HG03460 (cell line): ENCODE data around the gene POMC.
"Not testable (repeated sequence)": the region's sequence is repeated elsewhere in the genome, so short reads cannot be mapped to it uniquely, and the experiment has no call there.

Source experiments
- ATAC-seq: cut with Tn5 transposase; IDR thresholded peaks from one replicate; pipeline ENCODE4 v1.9.1; 2021; ENCODE audit not compliant: unreplicated experiment

POMC gene

DNA sequence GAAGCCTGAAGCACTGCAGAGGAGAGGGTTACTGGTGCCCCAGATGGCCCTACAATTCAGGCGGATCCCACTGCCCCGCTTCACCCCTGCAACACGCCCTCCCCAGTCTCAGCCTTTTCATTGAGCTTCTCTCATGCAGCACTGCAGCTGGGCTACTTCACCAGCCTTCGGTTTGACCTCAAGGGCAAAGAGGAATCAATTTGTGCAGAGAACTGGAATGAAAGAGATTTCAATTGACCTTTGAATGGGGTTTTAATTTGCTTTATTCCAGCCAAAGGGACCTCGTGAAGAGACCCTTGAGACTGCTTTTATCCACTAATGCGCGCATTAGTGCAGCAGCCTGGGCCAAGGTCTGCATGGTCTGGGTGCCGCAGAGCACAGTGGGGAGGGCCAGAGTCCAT lies 8.8 kb upstream of the POMC start:
- ATAC-seq, result no peak

DNA sequence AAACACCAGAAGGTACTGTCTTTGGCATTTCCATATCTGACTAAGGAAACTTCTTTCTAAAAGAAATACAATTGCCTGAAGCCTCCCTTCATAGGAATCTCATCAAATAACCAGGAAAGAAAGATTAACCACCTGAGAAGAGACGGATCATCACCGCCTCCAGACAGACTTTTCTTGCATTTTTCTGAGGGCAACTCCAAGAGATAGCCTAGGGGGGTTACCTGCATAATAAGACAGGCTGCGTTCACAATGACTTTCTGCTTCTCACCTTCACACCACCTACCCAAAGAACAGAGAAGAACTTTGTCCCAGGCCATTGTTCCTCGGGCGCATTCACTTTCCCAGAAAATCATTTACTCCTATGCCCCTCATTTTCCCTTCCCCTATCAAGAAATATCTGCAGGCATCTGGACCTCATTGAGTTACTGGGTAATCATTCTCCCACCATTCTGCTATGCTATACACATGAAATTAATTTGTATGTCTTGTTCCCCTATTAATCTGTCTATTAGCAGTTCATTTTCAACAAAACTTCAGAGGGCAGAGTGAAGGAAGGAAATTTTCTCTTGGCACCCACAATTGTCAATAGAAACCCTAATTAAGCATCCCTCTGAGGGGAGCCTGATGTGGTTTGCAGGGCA lies 8.3 kb upstream of the POMC start:
- no peak for ATAC-seq

DNA sequence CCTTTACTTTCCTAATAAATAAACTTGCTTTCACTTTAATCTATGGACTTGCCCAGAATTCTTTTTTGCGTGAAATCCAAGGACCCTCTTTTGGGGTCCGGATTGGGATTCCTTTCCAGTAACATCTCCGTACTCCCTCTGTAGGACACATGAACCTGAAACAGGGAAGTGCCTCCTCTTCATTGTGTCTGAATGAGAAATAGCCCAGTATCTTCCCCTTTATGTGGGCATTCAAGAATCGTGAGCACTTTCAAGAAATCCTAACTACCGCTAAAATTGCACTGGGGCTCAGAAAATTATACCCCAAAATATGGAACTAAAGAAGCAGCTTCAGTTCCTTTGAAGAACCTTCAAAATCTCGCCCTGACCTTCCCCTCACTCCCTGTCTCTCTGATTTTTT lies 7.8 kb upstream of the POMC start:
- ATAC-seq, result no peak

- no peak for ATAC-seq
Measured at GRCh38 chr2:25174192-25174861, 5.9 kb upstream of the POMC start.

GRCh38 chr2:25173719-25174118 lies 5.3 kb upstream of the POMC start:
- no peak for ATAC-seq

DNA sequence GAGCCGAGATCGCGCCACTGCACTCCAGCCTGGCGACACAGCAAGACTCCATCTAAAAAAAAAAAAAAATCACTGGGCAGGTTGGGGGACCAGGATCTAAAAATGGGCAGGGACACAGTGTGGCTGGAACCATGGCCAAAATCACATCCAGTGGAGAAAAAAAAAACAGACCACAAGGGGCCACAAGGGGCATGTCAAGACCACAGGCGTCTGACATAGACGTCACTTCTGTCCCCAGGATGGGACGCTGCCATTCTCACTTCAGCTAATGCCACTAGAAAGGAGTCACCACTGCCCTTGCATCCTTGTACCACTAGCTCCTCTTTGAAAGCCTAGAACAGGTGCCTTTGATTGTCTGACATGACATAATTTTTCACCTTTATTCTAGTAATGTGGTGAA lies 2.5 kb upstream of the POMC start:
- no peak for ATAC-seq

GRCh38 chr2:25169073-25169470 lies 692 bp upstream of the POMC start:
- no peak for ATAC-seq

DNA sequence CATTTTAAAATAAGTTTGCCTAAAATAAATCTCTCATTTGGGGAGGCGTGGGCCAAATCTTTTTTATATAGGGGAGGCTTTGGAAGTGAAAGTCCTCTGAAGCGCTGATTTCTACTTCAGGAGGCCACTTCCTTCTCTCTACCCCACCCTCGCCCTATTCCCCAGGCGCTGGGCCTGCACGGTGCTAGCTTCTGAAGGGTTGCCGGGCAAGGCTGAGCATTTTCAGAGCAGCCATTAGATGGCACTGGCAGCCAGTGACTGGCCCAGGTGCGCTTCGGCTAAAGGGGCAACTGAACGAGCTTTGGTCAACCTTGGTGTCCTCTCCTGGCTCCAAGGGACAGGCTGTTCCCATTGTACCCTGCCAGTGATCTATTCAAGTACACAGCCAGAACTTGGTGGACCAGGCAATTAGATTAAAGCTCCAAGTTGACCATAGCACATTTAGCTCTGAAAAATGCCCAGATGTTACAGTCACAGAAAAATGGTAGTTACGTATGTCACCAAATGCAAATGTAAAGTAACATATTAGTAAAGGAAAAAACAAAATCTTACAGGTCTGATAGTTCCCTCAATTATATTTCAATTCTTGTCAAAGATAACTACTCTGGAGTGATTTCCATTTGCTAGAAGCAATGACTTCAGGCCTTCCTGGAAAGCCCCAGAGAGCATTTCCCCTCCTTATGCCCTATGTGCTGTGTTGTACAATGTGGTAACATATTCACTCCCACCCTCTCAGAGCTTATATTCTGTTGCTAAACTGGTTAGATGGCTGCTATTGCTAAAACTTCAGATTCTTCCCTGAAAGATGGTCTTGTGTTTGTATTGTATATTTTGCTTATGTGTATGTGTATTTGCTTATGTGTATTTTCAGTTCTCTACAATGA lies 2.1 kb downstream of the POMC start:
- peak; percentile 77 for ATAC-seq

DNA sequence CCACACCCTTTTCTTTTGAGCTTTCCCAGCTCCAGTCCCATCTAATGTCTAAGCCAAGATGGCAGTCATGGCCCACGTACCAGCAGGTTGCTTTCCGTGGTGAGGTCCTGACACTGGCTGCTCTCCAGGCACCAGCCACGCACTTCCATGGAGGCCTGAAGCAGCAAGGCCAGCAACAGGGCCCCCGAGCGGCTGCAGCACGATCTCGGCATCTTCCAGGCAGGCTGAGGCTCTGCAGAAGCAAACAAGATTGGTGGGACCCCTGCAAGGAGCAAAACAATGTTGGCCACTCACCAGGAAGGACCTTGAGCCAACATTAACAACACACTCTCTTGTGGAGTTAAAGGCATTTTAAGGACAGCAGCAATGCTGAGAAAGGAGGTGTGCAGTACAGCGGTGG lies 3.8 kb downstream of the POMC start:
- ATAC-seq, result no peak

DNA sequence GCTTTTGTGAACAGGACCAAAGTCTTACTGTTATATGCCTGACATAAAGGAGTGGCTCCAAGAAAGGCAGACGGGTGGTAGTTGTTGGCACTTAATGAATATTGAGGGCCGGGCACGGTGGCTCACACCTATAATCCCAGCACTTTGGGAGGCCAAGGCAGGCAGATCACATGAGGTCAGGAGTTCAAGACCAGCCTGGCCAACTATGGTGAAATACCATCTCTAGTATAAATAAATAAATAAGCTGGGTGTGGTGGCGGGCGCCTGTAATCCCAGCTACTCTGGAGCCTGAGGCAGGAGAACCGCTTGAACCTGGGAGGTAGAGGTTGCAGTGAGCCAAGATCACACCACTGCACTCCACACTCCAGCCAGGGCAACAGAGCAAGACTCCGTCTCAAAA lies 6.3 kb downstream of the POMC start:
- ATAC-seq, result not testable (repeated sequence)

DNA sequence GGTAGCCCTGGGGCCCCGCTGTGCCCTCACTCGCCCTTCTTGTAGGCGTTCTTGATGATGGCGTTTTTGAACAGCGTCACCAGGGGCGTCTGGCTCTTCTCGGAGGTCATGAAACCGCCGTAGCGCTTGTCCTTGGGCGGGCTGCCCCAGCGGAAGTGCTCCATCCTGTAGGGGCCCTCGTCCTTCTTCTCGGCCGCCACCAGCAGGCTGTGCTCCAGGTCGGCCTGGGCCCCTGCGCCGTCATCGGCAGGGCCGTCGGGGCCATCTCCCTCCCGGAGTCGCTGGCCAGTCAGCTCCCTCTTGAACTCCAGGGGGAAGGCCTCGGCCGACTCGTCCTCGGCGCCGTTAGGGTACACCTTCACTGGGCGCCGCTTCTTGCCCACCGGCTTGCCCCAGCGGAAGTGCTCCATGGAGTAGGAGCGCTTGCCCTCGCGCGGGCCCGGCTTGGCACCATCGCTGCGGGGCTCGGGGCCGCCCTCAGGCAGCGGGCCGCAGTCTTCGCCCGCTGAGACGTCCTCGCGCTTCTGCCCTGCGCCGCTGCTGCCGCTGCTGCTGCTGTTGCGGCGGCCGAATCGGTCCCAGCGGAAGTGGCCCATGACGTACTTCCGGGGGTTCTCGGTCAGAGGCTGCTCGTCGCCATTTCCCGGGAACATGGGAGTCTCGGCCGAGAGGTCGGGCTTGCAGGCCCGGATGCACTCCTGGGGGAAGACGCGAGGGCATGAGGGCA lies 7.2 kb downstream of the POMC start:
- ATAC-seq, result peak; percentile 56

GRCh38 chr2:25160376-25160775 lies 8.0 kb downstream of the POMC start:
- ATAC-seq, result no peak

DNA sequence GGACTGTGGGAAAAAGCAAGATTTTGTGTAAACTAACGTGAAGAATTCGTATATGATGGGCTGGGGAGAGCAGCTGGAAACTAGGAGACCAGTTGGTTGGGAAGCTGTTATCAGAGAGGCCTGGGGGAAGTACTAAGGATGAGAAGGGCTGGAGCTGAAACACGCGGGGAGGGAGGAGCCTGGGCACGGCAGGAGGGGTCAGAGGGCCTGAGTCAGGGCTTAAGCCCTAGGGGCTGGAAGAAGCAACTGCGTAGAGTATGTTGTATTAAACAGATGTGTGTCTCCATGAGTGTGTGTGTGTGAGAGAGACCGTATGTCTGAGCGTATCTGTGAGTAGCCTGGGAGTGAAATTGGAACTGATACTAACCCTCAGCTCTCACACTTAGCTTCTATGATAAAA lies 8.4 kb downstream of the POMC start:
- ATAC-seq, result no peak

DNA sequence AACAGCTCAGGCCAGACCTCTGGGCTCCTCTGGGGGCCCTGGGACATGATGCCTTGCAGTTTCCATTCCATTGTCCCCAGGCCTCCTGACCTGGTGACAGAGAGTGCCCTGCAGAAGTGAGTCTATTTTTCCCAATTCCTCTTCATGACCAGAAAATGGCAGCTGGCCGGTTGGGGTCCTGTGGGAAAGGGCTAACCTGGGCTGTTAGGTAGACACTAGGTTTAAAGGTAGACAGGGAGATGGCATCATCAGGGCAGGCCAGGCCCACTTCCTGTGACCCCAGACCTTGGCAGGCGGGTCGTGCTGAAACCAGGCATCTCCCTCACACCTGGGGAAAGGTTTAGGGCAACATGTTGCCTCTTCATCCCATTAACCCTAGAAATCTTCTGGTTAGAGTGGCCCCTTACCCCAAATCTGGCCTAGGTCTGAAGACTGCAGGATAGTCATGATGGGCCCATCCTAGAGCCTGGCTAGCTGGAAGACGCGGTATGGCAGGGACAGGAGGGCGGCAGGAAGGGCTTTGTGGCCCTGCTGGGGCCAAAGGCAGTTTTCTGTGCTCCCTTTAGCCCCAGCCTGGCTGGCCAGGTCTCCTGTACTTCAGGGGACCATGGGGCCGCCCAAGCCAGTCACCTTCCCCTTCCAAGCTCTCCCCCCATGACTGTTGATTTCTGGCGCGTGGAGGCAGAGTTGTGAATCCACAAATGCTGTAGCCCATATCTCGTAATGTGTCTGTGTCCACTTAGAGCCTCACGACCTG lies 10.1 kb downstream of the POMC start:
- no peak for ATAC-seq

GRCh38 chr2:25155401-25155800 lies 13.0 kb downstream of the POMC start:
- no peak for ATAC-seq

DNA sequence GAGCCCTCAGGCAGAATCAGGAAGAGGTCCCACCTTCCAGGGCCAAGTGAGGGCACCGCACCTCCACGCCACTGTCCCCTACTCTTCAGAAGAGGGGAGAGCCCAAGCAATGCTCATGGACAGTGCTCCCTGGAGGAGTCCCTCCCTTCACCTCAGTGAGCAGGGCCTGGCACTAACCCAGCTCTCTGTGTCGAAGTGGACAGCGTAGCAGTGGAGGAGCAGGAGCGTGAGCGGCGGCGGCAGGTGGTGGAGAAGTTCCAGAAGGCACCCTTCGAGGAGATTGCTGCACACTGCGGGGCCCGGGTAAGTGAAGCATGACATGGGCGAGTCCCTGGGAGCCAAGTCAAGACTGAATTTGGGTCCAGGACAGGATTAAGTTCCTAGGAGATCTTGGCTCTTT lies 16.7 kb downstream of the POMC start:
- no peak for ATAC-seq

DNA sequence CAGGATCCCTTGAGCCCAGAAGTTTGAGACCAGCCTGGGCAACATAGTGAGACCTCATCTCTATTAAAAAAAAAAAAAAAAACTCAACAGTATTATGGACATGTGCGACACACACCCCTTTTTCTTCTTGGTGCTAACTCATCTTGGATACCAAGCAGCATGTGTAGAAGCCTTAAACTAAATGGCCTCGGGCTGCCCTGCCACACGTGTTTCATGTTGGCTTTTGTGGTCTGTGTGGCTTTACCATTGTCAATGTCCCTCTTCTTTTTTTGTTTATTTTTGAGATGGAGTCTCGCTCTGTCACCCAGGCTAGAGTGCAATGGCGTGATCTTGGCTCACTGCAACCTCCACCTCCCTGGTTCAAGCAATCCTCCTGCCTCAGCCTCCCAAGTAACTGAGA lies 17.4 kb downstream of the POMC start:
- ATAC-seq, result not testable (repeated sequence)

GRCh38 chr2:25149646-25150045 lies 18.7 kb downstream of the POMC start:
- ATAC-seq, result no peak

DNA sequence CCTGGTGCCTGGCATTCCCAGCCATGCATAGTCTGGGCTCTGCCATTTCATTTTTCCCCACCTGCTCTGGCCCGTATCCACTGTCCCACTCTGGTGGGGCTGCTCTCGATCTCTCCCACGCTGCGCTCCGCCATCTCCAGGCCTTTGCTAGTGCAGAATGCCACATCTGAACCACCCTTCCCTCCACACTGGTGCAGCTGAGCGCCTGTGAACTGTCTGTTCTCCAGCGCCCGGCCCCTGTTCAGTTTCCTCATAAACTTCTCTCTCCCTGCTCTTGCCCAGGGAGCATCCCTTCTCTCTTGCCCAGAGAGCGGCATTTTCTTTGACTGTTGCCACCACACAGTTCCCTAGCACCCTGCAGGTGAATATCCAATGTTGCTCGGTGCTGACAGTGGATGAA lies 21.5 kb downstream of the POMC start:
- ATAC-seq, result no peak

DNA sequence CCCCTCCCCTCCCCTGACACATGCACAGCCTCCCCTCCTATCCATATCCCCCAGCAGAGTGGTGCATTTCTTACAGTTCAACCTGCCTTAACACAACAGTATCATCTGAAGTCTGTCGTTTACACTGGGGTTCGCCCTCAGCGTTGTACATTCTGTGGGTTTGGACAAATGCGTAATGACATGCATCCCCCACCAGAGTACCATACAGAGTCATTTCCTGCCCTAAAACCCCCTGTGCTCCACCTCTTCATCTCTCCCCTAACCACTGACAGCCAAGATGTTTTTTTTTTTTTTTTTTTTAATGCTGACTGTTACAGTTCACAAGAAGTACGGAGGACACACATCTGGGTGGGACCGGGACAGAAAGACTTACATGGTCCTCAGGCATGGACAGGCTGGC lies 22.6 kb downstream of the POMC start:
- ATAC-seq, result no peak

GRCh38 chr2:25141120-25141519 lies 27.3 kb downstream of the POMC start:
- ATAC-seq, result no peak
